NCI-H2029 (cell line): Measurements from ENCODE around the gene RASD1.

Experiments
- DNase-seq: peaks from one replicate; lab custom pipeline; 2025; lab: John Stamatoyannopoulos, UW

Gene RASD1

GRCh38 chr17:17496189-17497064, at the start of gene RASD1:
TSS of gene RASD1 (minus strand) at chr17:17496395. CDS start at chr17:17496181, 214 bp downstream.
- peak; percentile 23 for DNase-seq

- no peak for DNase-seq
Measured at GRCh38 chr17:17545984-17546383, 49.8 kb upstream of the RASD1 start.

GRCh38 chr17:17545031-17545820, 49.0 kb upstream of the RASD1 start:
- no peak for DNase-seq

GRCh38 chr17:17542906-17543635, 46.9 kb upstream of the RASD1 start:
- DNase-seq = no peak

GRCh38 chr17:17541640-17542001, 45.4 kb upstream of the RASD1 start:
- no peak for DNase-seq

- no peak for DNase-seq
Measured at GRCh38 chr17:17540935-17541639, 44.9 kb upstream of the RASD1 start.

GRCh38 chr17:17540278-17540906, 44.2 kb upstream of the RASD1 start:
- DNase-seq = no peak

GRCh38 chr17:17539591-17539990, 43.4 kb upstream of the RASD1 start:
- no peak for DNase-seq

- peak; percentile 91 for DNase-seq
Measured at GRCh38 chr17:17538417-17539391, 42.5 kb upstream of the RASD1 start.

- DNase-seq = no peak
Measured at GRCh38 chr17:17537311-17538099, 41.3 kb upstream of the RASD1 start.

GRCh38 chr17:17536702-17537101, 40.5 kb upstream of the RASD1 start:
- no peak for DNase-seq

GRCh38 chr17:17535957-17536356, 39.8 kb upstream of the RASD1 start:
- DNase-seq = peak; percentile 55

GRCh38 chr17:17533901-17534441, 37.8 kb upstream of the RASD1 start:
- peak; percentile 90 for DNase-seq

- no peak for DNase-seq
Measured at GRCh38 chr17:17532991-17533390, 36.8 kb upstream of the RASD1 start.

GRCh38 chr17:17531156-17531555, 35.0 kb upstream of the RASD1 start:
- no peak for DNase-seq

- no peak for DNase-seq
Measured at GRCh38 chr17:17528696-17529652, 32.8 kb upstream of the RASD1 start.

GRCh38 chr17:17527956-17528500, 31.8 kb upstream of the RASD1 start:
- no peak for DNase-seq
